Activated CD8-positive, alpha-beta T cell treated with anti-CD3 and anti-CD28 coated beads, Interleukin-2, amount 10 ng/mL, durations not matched to agents 7 days and 5 days (primary cell): ENCODE results near the gene TSTD2. TPM values are rescaled to one million over a fixed set of nuclear protein-coding genes. Genes with fewer than 3 reads are reported as not detected.
A peak's percentile ranks its signal among the peaks of the same experiment; 100 is the strongest.

ENCODE experiments used
- ATAC-seq: fragments of 150-1000 bp; cut with Tn5 transposase; one replicate; pipeline ENCODE4 v1.10.0; 2021; ENCODE audit warnings: moderate library complexity
- CTCF ChIA-PET: fragments of 350-600 bp; sonication (Branson Sonifier 250); formaldehyde crosslinking; loops from one replicate; lab custom pipeline; 2021; ENCODE audit warnings: antibody characterized with exemption; lab: Charles Lee
- POLR2A ChIA-PET: fragments of 350-600 bp; sonication (Branson Sonifier 250); formaldehyde crosslinking; loops from one replicate; lab custom pipeline; 2021; ENCODE audit warnings: antibody characterized with exemption; lab: Charles Lee
- DNase-seq: peaks from one replicate; pipeline ENCODE4 v3.0.0-alpha.2; 2020
- H3K27ac Mint-ChIP-seq: one replicate; pipeline ENCODE4 v1.8.0; 2021; ENCODE audit warnings: mild to moderate bottlenecking, mixed read lengths
- H3K27me3 Mint-ChIP-seq: one replicate; pipeline ENCODE4 v1.8.0; 2021; ENCODE audit warnings: low read depth, mixed read lengths
- H3K36me3 Mint-ChIP-seq: one replicate; pipeline ENCODE4 v1.8.0; 2021; ENCODE audit warnings: low read depth, mixed read lengths
- H3K4me1 Mint-ChIP-seq: one replicate; pipeline ENCODE4 v1.8.0; 2021; ENCODE audit warnings: low read depth, mixed read lengths
- H3K4me3 Mint-ChIP-seq: one replicate; pipeline ENCODE4 v1.8.0; 2021; ENCODE audit warnings: mild to moderate bottlenecking, mixed read lengths
- H3K9me3 Mint-ChIP-seq: one replicate; pipeline ENCODE4 v1.8.0; 2022; ENCODE audit warnings: mixed read lengths; ENCODE audit not compliant: insufficient read depth
- total RNA-seq, 2 experiments: library from RNA; stranded (reverse); gene quantifications; one replicate each; pipeline ENCODE4 v1.2.3, GENCODE V29; 2021

TSTD2 gene
- total RNA-seq, 2 experiments from 2014 or later, result 13.0 to 15.6 TPM

DNA sequence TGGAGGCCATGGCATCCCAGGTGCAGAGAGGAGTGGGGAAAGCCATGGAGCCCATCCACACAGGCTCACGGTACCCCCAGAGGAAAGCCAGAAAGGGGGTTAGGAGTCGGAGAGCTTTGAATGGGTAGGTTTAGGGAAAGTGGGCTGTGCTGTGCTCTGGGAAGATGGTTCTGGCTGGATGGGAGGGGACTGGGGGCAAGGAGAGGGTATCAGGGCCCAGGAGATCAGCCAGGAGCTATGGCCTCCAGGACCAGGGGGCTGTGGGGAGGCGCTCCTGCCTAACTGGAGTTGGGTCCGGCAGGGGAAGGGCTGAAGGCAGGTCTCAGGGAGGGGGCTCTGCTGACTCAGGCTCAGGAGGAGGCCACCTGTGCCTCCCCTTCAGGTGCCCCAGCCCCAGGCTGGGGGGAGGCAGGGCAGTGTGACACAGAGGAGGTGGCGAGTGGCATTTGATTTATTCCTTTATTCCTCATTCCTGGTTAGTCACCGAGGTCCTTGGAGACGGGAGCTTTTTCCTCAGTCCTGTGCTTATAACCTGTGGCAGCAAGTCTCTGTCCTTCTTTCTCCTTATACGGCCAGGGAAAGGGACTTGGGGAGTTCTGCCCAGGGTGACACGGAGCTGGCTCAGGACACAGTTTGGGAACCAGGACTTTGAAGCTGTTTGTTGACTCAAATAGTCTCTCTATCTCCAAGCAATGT lies 60.8 kb downstream of the TSTD2 start:
- Mint-ChIP-seq H3K4me1 (peaks cover 12% of the 10 kb centered on the region), H3K4me3 (no peak overlapping the region), H3K36me3 (no peaks in the 10 kb centered on the region), H3K27ac (no peak overlapping the region), H3K27me3 (peaks cover 13% of the 10 kb centered on the region), H3K9me3 (no peaks in the 10 kb centered on the region)
- ChIA-PET CTCF (no interaction called here), POLR2A (no interaction called here)
- ATAC-seq (no peak), DNase-seq (no peak)

GRCh38 chr9:97571664-97572063 lies 61.5 kb downstream of the TSTD2 start:
- DNase-seq (no peak), ATAC-seq (no peak)
- Mint-ChIP-seq H3K36me3 (no peaks in the 10 kb centered on the region), H3K4me3 (no peak overlapping the region), H3K27me3 (peaks cover 13% of the 10 kb centered on the region), H3K9me3 (no peaks in the 10 kb centered on the region), H3K4me1 (peaks cover 12% of the 10 kb centered on the region), H3K27ac (no peak overlapping the region)
- ChIA-PET CTCF (no interaction called here), POLR2A (no interaction called here)

DNA sequence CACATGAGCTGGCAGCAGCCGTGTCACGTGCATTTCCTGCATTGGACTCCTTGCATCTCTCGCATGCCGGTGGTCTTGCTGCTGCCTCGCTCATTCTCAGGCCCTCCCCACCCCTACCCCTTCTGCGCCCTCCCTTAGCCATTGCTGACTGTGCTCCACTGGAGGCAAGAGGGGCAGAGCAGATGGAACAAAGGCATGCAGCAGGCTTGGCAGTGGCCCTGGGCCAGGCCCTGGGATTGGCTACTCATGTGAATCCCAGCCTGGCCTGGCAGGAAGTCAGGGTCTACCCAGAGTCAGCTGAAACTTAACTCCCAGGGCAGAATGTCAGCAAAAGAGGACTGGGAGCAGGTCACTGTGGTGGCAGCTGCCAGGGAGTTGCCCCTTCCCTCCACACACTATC lies 62.3 kb downstream of the TSTD2 start:
- peaks cover 13% of the 10 kb centered on the region for H3K27me3 Mint-ChIP-seq
- CTCF ChIA-PET, result no interaction called here

GRCh38 chr9:97568461-97569275 lies 64.5 kb downstream of the TSTD2 start:
- DNase-seq (no peak), ATAC-seq (no peak)
- no peaks in the 10 kb centered on the region for H3K4me1 Mint-ChIP-seq
- H3K27me3 Mint-ChIP-seq, result peaks cover 15% of the 10 kb centered on the region
- H3K9me3 Mint-ChIP-seq, result no peaks in the 10 kb centered on the region
- no peak overlapping the region for H3K27ac Mint-ChIP-seq
- CTCF ChIA-PET, result interaction anchor here (1.1 to 1.6 kb wide), 3 partner anchors 30 to 99 kb away, joined by 4 to 6 read pairs (median 6); no protein-coding TSS in a partner anchor
- POLR2A ChIA-PET, result interaction anchor here (1.3 kb wide), 1 partner anchor 9 kb away, joined by 3 read pairs; no protein-coding TSS in a partner anchor
- H3K4me3 Mint-ChIP-seq, result no peak overlapping the region
- no peaks in the 10 kb centered on the region for H3K36me3 Mint-ChIP-seq

More for the DNA sequence above, 62.3 kb downstream of the TSTD2 start:
- Mint-ChIP-seq H3K27ac (no peak overlapping the region), H3K4me3 (no peak overlapping the region), H3K36me3 (no peaks in the 10 kb centered on the region), H3K9me3 (no peaks in the 10 kb centered on the region), H3K4me1 (peaks cover 12% of the 10 kb centered on the region)
- DNase-seq, result no peak
- POLR2A ChIA-PET, result no interaction called here
- ATAC-seq, result no peak

DNA sequence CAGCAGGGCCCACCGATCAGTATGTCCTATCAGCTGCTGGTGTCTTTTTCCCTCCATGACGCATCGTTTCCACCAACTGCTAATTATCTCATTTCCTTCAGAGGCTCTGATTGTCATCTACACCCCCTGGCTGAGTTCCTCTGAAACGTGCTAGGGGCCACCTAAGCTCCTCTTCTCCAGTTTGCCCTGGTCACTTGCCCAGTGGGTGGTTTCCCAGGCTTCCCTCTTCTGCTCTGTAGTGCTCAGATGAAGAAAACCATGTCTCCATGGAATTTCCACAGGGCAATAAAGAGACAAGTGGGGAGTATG lies 65.3 kb downstream of the TSTD2 start:
- Mint-ChIP-seq H3K4me3 (no peak overlapping the region), H3K9me3 (no peaks in the 10 kb centered on the region), H3K36me3 (no peaks in the 10 kb centered on the region), H3K27ac (no peak overlapping the region), H3K4me1 (no peaks in the 10 kb centered on the region), H3K27me3 (peaks cover 15% of the 10 kb centered on the region)
- no peak for ATAC-seq
- ChIA-PET CTCF (interaction anchor here (1.5 to 1.6 kb wide), 2 partner anchors 31 to 99 kb away, joined by 4 to 6 read pairs; no protein-coding TSS in a partner anchor), POLR2A (no interaction called here)
- DNase-seq, result no peak

DNA sequence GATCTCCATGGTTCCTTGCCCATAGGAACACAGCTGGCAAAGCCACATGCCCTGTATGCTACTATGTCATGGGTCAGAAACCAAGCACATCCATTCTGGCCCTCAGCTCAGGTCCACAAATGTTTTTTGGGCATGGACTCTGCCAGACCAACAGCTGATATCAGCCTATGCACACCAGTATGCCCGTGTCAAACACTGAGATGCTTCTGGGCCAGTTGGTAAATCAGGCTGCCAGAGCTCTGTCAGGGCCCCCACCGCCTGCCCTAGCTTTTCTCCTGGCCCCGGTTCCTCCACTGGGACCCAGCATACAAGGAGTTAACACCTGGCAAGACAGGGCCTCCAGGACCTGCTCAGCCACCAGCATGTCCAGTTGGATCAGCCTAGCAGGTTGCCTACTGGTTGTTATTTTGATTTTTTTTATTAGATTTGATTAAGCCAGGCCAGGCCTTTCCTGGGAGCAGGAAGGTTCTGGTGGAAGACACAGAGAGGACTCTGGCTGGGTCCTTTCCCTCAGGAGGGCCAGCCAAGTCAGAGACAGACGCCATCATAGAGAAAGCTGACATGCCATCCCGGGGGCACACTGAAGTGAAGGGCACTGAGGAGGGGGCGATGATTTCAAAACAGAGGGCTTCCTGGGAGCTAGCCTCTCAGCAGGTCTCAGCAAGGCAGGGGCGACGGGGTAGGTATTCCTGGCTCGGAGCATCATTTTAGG lies 65.8 kb downstream of the TSTD2 start:
- POLR2A ChIA-PET, result no interaction called here
- Mint-ChIP-seq H3K27ac (no peak overlapping the region), H3K4me3 (no peak overlapping the region), H3K27me3 (peaks cover 15% of the 10 kb centered on the region), H3K4me1 (no peaks in the 10 kb centered on the region), H3K36me3 (no peaks in the 10 kb centered on the region), H3K9me3 (no peaks in the 10 kb centered on the region)
- DNase-seq (no peak), ATAC-seq (no peak)
- CTCF ChIA-PET, result interaction anchor here (1.5 to 1.6 kb wide), 2 partner anchors 31 to 98 kb away, joined by 4 to 6 read pairs; no protein-coding TSS in a partner anchor

- DNase-seq, result no peak
- no peaks in the 10 kb centered on the region for H3K9me3 Mint-ChIP-seq
- H3K36me3 Mint-ChIP-seq, result no peaks in the 10 kb centered on the region
- ATAC-seq, result no peak
- peaks cover 15% of the 10 kb centered on the region for H3K27me3 Mint-ChIP-seq
- no peak overlapping the region for H3K27ac Mint-ChIP-seq
- ChIA-PET CTCF (interaction anchor here (2.6 kb wide), 1 partner anchor 34 kb away, joined by 9 read pairs; no protein-coding TSS in a partner anchor), POLR2A (no interaction called here)
- H3K4me3 Mint-ChIP-seq, result no peak overlapping the region
- H3K4me1 Mint-ChIP-seq, result no peaks in the 10 kb centered on the region
These were observed 67.9 kb downstream of the TSTD2 start for GRCh38 chr9:97565262-97565661.

DNA sequence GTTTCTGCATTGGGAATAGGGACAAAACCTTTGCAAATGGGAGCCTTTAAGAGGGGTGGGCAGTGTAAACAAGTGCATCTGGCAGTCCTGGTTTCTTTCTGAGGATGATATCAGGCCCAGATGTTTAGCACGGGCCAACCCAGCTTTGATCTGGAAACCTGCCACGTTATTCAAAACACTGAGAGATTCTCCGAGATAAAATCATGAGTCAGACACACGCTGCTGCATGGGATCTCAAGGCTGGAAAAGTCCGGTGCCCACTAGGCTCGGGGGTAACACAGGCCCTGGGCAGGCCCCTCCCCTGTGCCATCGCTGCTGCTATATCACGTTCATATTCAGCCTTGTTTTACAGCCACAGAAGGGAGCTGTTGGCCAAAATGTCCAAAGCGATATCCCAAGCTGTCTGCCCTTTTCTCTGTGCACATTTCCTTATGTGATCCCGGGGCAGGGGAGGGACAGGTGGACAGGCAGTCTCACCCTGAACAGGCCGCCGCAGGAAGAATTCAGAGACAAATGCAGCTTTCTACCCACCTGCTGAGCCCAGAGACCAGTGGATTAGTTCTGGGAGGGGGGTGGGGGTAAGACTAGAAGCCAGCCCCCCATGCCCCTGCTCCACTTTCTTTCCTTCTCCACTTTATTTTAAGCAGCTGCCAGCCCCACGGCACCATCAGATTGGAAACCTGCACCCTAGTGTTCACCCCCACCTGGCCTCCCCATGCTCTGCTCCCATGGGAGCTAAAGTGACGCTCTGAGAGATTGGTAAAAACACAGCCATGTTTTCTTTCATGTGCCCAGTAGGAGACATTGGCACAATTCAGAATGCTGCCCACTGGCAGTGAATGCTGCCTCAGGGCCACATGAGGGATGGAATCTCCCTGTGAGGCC lies 68.6 kb downstream of the TSTD2 start:
- Mint-ChIP-seq H3K27ac (no peak overlapping the region), H3K27me3 (peaks cover 14% of the 10 kb centered on the region), H3K9me3 (no peaks in the 10 kb centered on the region), H3K4me1 (peaks cover 3% of the 10 kb centered on the region), H3K4me3 (no peak overlapping the region), H3K36me3 (no peaks in the 10 kb centered on the region)
- POLR2A ChIA-PET, result no interaction called here
- DNase-seq (peak; percentile 9), ATAC-seq (no peak)
- CTCF ChIA-PET, result interaction anchor here (2.6 kb wide), 1 partner anchor 34 kb away, joined by 9 read pairs; no protein-coding TSS in a partner anchor

GRCh38 chr9:97563458-97564135 lies 69.6 kb downstream of the TSTD2 start:
- no peaks in the 10 kb centered on the region for H3K36me3 Mint-ChIP-seq
- H3K27ac Mint-ChIP-seq, result no peak overlapping the region
- ATAC-seq (no peak), DNase-seq (peak; percentile 1)
- no peak overlapping the region for H3K4me3 Mint-ChIP-seq
- H3K4me1 Mint-ChIP-seq, result peaks cover 11% of the 10 kb centered on the region
- H3K9me3 Mint-ChIP-seq, result no peaks in the 10 kb centered on the region
- H3K27me3 Mint-ChIP-seq, result peaks cover 13% of the 10 kb centered on the region
- ChIA-PET POLR2A (no interaction called here), CTCF (interaction anchor here (2.6 kb wide), 1 partner anchor 35 kb away, joined by 9 read pairs; no protein-coding TSS in a partner anchor)

- Mint-ChIP-seq H3K4me3 (no peak overlapping the region), H3K27me3 (peaks cover 9% of the 10 kb centered on the region), H3K4me1 (peaks cover 16% of the 10 kb centered on the region), H3K27ac (no peak overlapping the region), H3K9me3 (no peaks in the 10 kb centered on the region), H3K36me3 (no peaks in the 10 kb centered on the region)
- POLR2A ChIA-PET, result no interaction called here
- CTCF ChIA-PET, result no interaction called here
- DNase-seq (no peak), ATAC-seq (no peak)
These were observed 70.6 kb downstream of the TSTD2 start for GRCh38 chr9:97562542-97562941.
